GM12892 (cell line): Measurements from ENCODE around the gene SUN3.

Experiments used
- POLR2A ChIP-seq: IDR thresholded peaks from 2 replicates; pipeline ENCODE4 v1.6.1; 2011; ENCODE audit warnings: low read depth, low read length, control low read depth
- POLR2AphosphoS5 ChIP-seq: IDR thresholded peaks from 2 replicates; pipeline ENCODE4 v1.6.1; 2011; ENCODE audit warnings: low read depth, low read length, control low read depth
- TAF1 ChIP-seq: IDR thresholded peaks from 2 replicates; pipeline ENCODE4 v1.6.1; 2011; ENCODE audit warnings: low read depth, mild to moderate bottlenecking, control low read depth, low read length, borderline replicate concordance

DNA sequence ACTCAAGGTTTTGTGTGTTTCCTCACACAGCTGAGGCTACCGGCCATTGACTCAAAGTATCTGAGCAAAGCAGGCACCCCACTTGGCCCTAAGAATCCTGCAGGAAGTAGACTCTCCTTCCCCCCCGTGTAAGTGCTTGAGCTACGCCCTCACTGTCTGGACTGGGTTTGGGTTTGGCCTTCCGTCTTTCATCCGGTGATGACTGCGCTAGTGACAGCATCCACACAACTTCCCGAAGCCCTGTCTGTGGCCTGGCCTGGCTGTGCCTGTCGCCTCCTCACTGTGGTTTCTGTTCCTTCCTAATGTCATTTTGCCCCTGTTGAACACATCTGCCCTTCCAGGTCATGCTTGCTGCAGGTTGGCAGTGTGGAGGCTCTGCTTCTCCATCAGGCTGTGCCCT is 20.9 kb upstream of the SUN3 start:
- TF ChIP-seq POLR2A (no peak), TAF1 (no peak), POLR2AphosphoS5 (no peak)
